OCI-LY3 (cell line): Measurements from ENCODE around the gene SRRM5.

Experiments used
- EZH2phosphoT487 ChIP-seq: fragments of 200-600 bp; shearing (Covaris generic); IDR thresholded peaks from 2 replicates; pipeline ENCODE4 v1.6.1; 2018; ENCODE audit warnings: antibody characterized with exemption, mixed run types, low read depth
- TF ChIP-seq, protein P1 (sequence below): fragments of 200-600, 300-600 bp; sonication (generic); IDR thresholded peaks from 2 replicates; pipeline ENCODE4 v1.5.1; 2014; ENCODE audit warnings: antibody characterized with exemption, low read length, low read depth

DNA sequence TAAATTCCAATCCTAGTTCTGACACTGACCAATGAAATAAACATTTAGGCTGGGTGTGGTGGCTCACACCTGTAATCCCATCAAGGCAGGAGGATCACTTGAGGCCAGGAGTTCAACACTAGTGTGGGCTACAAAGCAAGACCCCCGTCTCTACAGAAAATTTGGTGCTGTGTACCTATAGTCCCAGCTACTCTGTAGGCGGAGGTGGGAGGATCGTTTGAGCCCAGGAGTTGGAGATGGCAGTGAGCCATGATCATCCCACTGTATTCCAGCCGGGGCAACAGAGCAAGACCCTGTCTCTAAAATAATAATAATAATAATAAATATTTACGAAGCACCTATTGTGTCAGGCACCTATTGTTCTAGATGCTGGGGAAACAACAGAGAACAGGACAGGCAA is 22.6 kb upstream of the SRRM5 start:
- TF ChIP-seq, protein P1, sequence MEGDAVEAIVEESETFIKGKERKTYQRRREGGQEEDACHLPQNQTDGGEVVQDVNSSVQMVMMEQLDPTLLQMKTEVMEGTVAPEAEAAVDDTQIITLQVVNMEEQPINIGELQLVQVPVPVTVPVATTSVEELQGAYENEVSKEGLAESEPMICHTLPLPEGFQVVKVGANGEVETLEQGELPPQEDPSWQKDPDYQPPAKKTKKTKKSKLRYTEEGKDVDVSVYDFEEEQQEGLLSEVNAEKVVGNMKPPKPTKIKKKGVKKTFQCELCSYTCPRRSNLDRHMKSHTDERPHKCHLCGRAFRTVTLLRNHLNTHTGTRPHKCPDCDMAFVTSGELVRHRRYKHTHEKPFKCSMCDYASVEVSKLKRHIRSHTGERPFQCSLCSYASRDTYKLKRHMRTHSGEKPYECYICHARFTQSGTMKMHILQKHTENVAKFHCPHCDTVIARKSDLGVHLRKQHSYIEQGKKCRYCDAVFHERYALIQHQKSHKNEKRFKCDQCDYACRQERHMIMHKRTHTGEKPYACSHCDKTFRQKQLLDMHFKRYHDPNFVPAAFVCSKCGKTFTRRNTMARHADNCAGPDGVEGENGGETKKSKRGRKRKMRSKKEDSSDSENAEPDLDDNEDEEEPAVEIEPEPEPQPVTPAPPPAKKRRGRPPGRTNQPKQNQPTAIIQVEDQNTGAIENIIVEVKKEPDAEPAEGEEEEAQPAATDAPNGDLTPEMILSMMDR = no peak
- TF ChIP-seq EZH2phosphoT487 = no peak
